ENCODE measurements around the gene VPS4A. TPM values are rescaled to one million over a fixed set of nuclear protein-coding genes. Genes with fewer than 3 reads are reported as not detected.

Gene VPS4A
- total RNA-seq, 1 donor from 2014 or later = 21.2 TPM

DNA sequence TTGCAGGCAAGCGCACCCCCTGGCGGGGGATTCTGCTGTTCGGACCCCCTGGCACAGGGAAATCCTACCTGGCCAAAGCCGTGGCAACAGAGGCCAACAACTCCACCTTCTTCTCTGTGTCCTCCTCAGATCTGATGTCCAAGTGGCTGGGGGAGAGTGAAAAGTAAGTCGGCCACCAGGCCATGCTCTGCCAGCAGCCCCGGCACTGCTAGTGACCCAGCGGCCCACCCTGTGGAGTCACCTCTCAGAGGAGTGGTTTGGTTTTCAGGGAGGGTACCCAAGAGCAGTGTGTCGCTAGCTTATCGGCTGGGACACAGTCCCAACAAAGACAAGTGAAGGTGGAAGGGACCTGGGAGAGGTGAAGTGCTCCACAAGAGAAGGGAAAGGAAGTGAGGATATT lies 8.2 kb downstream of the VPS4A start:
- Mint-ChIP-seq H3K4me1 (ENCODE audit: low read depth) (no peaks in the 10 kb centered on the region), H3K9me3 (ENCODE audit: low read depth) (no peaks in the 10 kb centered on the region), H3K4me3 (ENCODE audit: low read depth) (no peak overlapping the region), H3K27me3 (no peaks in the 10 kb centered on the region), H3K27ac (peak overlapping the region; percentile 7), H3K36me3 (ENCODE audit: insufficient read depth) (peaks cover 21% of the 10 kb centered on the region)
- DNase-seq (ENCODE audit: low spot score, unreplicated experiment) = no peak
- no peak for TF ChIP-seq CTCF (IDR thresholded peaks at IDR 0.05; ENCODE audit: unreplicated experiment)

DNA sequence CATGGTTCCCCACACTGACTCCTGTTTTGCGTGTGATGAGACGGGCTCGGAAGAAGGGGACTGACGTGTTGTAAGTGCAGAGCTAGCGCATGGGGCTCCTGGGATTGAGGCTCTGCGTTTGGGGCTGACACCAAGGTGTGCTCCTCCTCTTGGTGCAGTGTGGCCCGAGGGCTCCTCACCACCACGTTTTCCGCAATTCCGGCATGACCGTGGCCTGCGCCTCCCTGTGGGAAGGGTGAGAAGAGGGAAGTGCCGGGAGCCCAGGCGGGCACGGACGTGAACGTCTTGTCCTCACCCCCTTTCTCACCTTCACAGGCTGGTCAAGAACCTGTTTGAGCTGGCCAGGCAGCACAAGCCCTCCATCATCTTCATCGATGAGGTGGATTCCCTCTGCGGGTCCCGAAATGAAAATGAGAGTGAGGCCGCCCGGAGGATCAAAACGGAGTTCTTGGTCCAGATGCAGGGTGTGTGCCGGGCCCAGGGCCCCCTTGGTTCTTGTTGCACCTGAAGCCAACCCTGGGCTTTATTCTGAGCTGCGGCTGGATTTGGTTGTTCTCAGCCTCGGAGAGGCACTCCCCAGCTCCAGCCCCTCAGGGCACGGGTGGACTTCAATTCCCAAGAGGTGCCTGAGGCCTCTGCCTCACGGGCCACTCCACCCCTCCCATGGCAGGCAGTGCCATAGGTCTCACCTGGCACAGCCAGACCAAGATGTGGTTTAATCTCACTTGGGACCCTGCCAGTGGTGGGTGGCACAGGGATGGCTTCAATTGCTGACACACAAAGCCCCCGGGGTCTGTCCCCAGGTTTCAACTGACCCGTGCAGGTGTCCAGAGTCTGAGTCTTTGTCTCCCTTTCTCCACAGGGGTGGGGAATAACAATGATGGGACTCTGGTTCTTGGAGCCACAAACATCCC lies 8.9 kb downstream of the VPS4A start:
- Mint-ChIP-seq H3K27ac (no peak overlapping the region), H3K27me3 (no peaks in the 10 kb centered on the region), H3K4me3 (ENCODE audit: low read depth) (no peak overlapping the region), H3K36me3 (ENCODE audit: insufficient read depth) (peaks cover 21% of the 10 kb centered on the region), H3K4me1 (ENCODE audit: low read depth) (no peaks in the 10 kb centered on the region), H3K9me3 (ENCODE audit: low read depth) (no peaks in the 10 kb centered on the region)
- DNase-seq (ENCODE audit: low spot score, unreplicated experiment) = no peak
- TF ChIP-seq CTCF (IDR thresholded peaks at IDR 0.05; ENCODE audit: unreplicated experiment) = no peak

- TF ChIP-seq CTCF (IDR thresholded peaks at IDR 0.05; ENCODE audit: unreplicated experiment) = no peak
- Mint-ChIP-seq H3K27ac (peak overlapping the region; percentile 65), H3K36me3 (ENCODE audit: insufficient read depth) (peaks cover 23% of the 10 kb centered on the region), H3K9me3 (ENCODE audit: low read depth) (no peaks in the 10 kb centered on the region), H3K4me3 (ENCODE audit: low read depth) (no peak overlapping the region), H3K4me1 (ENCODE audit: low read depth) (no peaks in the 10 kb centered on the region), H3K27me3 (no peaks in the 10 kb centered on the region)
- no peak for DNase-seq (ENCODE audit: low spot score, unreplicated experiment)
Observed at GRCh38 chr16:69320740-69321073, 9.6 kb downstream of the VPS4A start.

GRCh38 chr16:69321080-69321479 lies 9.9 kb downstream of the VPS4A start:
- Mint-ChIP-seq H3K4me1 (ENCODE audit: low read depth) (no peaks in the 10 kb centered on the region), H3K4me3 (ENCODE audit: low read depth) (no peak overlapping the region), H3K27ac (peak overlapping the region; percentile 65), H3K27me3 (no peaks in the 10 kb centered on the region), H3K36me3 (ENCODE audit: insufficient read depth) (peaks cover 21% of the 10 kb centered on the region), H3K9me3 (ENCODE audit: low read depth) (no peaks in the 10 kb centered on the region)
- TF ChIP-seq CTCF (IDR thresholded peaks at IDR 0.05; ENCODE audit: unreplicated experiment) = no peak
- DNase-seq (ENCODE audit: low spot score, unreplicated experiment) = no peak

DNA sequence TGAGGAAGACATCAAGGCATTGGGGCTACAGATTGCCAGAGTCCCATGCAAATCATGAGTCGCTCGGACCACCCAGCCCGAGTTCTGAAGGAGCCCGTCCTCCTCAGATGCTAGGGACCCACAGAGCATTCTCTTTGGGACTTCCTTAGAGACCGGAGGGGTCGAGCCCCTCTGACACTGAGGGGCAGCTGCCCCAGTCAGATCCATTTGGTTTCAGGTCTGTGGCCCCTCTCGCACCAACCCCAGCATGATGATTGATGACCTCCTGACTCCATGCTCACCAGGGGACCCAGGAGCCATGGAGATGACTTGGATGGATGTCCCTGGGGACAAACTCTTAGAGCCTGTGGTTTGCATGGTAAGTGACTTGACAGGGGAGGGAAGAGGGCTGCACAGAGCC lies 11.2 kb downstream of the VPS4A start:
- H3K9me3 Mint-ChIP-seq (ENCODE audit: low read depth) = no peaks in the 10 kb centered on the region
- TF ChIP-seq CTCF (IDR thresholded peaks at IDR 0.05; ENCODE audit: unreplicated experiment) = no peak
- H3K4me3 Mint-ChIP-seq (ENCODE audit: low read depth) = no peak overlapping the region
- DNase-seq (ENCODE audit: low spot score, unreplicated experiment) = no peak
- H3K27ac Mint-ChIP-seq = no peak overlapping the region
- peaks cover 23% of the 10 kb centered on the region for H3K36me3 Mint-ChIP-seq (ENCODE audit: insufficient read depth)
- H3K4me1 Mint-ChIP-seq (ENCODE audit: low read depth) = peaks cover 4% of the 10 kb centered on the region
- H3K27me3 Mint-ChIP-seq = no peaks in the 10 kb centered on the region
